Liver (tissue), 3 donors: Measurements from ENCODE around the gene PTRH1.

ENCODE experiments used
- CTCF ChIP-seq: fragments of 150-350 bp; IDR thresholded peaks from 2 replicates; pipeline ENCODE4 v1.5.1; 2017; ENCODE audit warnings: improper control_type of control experiment, low read depth, low read length; ENCODE audit not compliant: missing input control
- EGR1 ChIP-seq, 2 donors: IDR thresholded peaks; 2 replicates each; pipeline ENCODE4 v1.6.1; 2016 to 2018; ENCODE audit warnings: antibody characterized with exemption in 2 of 2, low read depth in 2 of 2
- GABPA ChIP-seq, 2 donors: IDR thresholded peaks in 1 of 2; conservative IDR thresholded peaks in 1 of 2; 2 replicates each; pipeline ENCODE4 v1.6.1; 2016; ENCODE audit warnings: antibody characterized with exemption in 2 of 2, mild to moderate bottlenecking in 1 of 2, moderate library complexity in 1 of 2
- JUND ChIP-seq, 2 donors: IDR thresholded peaks; 2 replicates each; pipeline ENCODE4 v1.6.1; 2016; ENCODE audit warnings: antibody characterized with exemption in 2 of 2
- MAX ChIP-seq: IDR thresholded peaks from 2 replicates; pipeline ENCODE4 v1.6.1; 2016; ENCODE audit warnings: antibody characterized with exemption
- NR2F2 ChIP-seq: IDR thresholded peaks from 2 replicates; pipeline ENCODE4 v1.6.1; 2016; ENCODE audit warnings: antibody characterized with exemption
- RAD21 ChIP-seq, 2 donors: IDR thresholded peaks; 2 replicates each; pipeline ENCODE4 v1.6.1; 2016; ENCODE audit warnings: antibody characterized with exemption in 2 of 2, mild to moderate bottlenecking in 2 of 2
- REST ChIP-seq: IDR thresholded peaks from 2 replicates; pipeline ENCODE4 v1.6.1; 2016; ENCODE audit warnings: antibody characterized with exemption, mild to moderate bottlenecking
- TAF1 ChIP-seq: conservative IDR thresholded peaks from 2 replicates; pipeline ENCODE4 v1.6.1; 2016; ENCODE audit warnings: antibody characterized with exemption, mild to moderate bottlenecking
- donor health status: healthy.
- donor health status: healthy.

GRCh38 chr9:127684576-127684975, 30.9 kb downstream of the PTRH1 start:
- TF ChIP-seq CTCF (no peak), JUND (IDR thresholded peaks at IDR 0.05) (no peak), RAD21 (IDR thresholded peaks at IDR 0.05) (no peak), EGR1 (IDR thresholded peaks at IDR 0.05; ENCODE audit: low read depth in 2 of 2) (no peak), GABPA (IDR thresholded peaks at IDR 0.05 in 1 of 2, conservative IDR thresholded peaks at IDR 0.05 in 1 of 2) (no peak), MAX (no peak), REST (no peak), NR2F2 (no peak), TAF1 (no peak)
